KMS-11 (cell line): ENCODE data around the gene B4GALNT3.

Source experiments
- H2AFZ ChIP-seq: fragments of 200-600 bp; sonication (generic); 2 replicates; pipeline ENCODE4 v1.6.1; 2016; ENCODE audit warnings: antibody characterized with exemption, mixed run types, low read depth
- H3K27ac ChIP-seq: fragments of 200-600 bp; sonication (generic); 2 replicates; pipeline ENCODE4 v1.6.1; 2016; ENCODE audit warnings: mild to moderate bottlenecking, mixed run types
- H3K27me3 ChIP-seq: fragments of 200-600 bp; sonication (generic); 2 replicates; pipeline ENCODE4 v1.6.1; 2017; ENCODE audit warnings: mild to moderate bottlenecking, low read depth, mixed run types, moderate library complexity; ENCODE audit not compliant: insufficient read depth
- H3K36me3 ChIP-seq: fragments of 200-600 bp; sonication (generic); 2 replicates; pipeline ENCODE4 v1.6.1; 2017; ENCODE audit warnings: mild to moderate bottlenecking, mixed run types; ENCODE audit not compliant: insufficient read depth
- H3K4me1 ChIP-seq: fragments of 200-600 bp; sonication (generic); 2 replicates; pipeline ENCODE4 v1.6.1; 2016; ENCODE audit warnings: mild to moderate bottlenecking, low read depth, mixed run types; ENCODE audit not compliant: poor library complexity, severe bottlenecking
- H3K4me2 ChIP-seq: fragments of 200-600 bp; sonication (generic); 2 replicates; pipeline ENCODE4 v1.7.0; 2016; ENCODE audit warnings: mild to moderate bottlenecking, mixed run types
- H3K4me3 ChIP-seq: fragments of 200-600 bp; sonication (generic); IDR thresholded peaks from 2 replicates; pipeline ENCODE4 v1.6.1; 2017; ENCODE audit warnings: low read depth, low read length, mixed read lengths; ENCODE audit not compliant: insufficient read depth
- H3K79me2 ChIP-seq: fragments of 200-600 bp; sonication (generic); 2 replicates; pipeline ENCODE4 v1.6.1; 2016; ENCODE audit warnings: low read depth, mixed run types; ENCODE audit not compliant: insufficient read depth
- H3K9ac ChIP-seq: fragments of 200-600 bp; sonication (generic); 2 replicates; pipeline ENCODE4 v1.6.1; 2016; ENCODE audit warnings: mild to moderate bottlenecking, mixed run types
- H4K20me1 ChIP-seq: fragments of 200-600 bp; sonication (generic); 2 replicates; pipeline ENCODE4 v1.6.1; 2016; ENCODE audit warnings: mild to moderate bottlenecking, mixed run types; ENCODE audit not compliant: insufficient read depth
- CTCF ChIP-seq: fragments of 200-600 bp; sonication (generic); conservative IDR thresholded peaks from 2 replicates; pipeline ENCODE4 v1.6.1; 2017; ENCODE audit warnings: low read depth, mild to moderate bottlenecking, antibody characterized with exemption, low read length, moderate library complexity, mixed read lengths

The B4GALNT3 gene

DNA sequence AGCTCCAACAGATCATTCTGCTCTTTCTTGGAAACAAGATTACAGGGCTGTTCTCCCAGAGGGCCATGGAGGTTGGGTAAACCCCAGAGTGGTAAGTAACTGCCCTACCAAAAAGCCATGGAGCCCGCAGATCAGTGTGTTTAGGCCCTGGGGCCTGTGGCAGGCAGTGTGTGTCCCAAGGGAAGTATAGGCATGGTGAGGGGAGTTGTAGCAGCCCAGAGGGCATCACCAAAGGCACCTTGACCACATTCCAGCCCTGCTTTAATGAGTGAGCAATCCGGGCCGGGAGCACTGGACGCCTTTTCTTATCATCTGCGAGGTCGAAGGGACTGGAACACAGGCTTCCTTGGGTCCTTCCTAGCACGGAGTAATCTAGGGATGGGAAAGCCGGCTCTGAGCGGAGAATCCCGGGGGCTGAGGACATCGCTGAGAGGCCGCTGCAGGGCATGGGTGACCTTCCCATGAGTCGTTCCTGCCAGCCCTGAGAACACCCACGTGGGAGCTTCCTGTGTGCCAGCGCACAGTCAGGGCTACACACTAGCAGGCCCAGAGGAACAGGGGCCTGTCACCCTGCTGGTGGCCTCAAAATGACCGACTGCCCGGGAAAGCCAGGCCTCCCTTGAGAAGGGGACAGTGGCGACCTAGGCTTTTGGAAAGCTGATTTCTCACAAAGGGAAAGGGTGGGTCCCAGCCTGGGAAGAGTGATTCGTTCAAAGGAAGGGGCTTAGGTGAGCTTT is 112.2 kb downstream of the B4GALNT3 start:
- H3K27me3 ChIP-seq: no peaks in the 10 kb centered on the region
- H3K9ac ChIP-seq: no peak overlapping the region
- no peak overlapping the region for H3K27ac ChIP-seq
- TF ChIP-seq CTCF: no peak
- no peaks in the 10 kb centered on the region for H4K20me1 ChIP-seq
- no peak overlapping the region for H2AFZ ChIP-seq
- no peaks in the 10 kb centered on the region for H3K79me2 ChIP-seq
- H3K36me3 ChIP-seq: no peaks in the 10 kb centered on the region
- no peak overlapping the region for H3K4me2 ChIP-seq
- H3K4me1 ChIP-seq: peaks cover 13% of the 10 kb centered on the region
- H3K4me3 ChIP-seq: no peak overlapping the region

GRCh38 chr12:572532-572899 is 112.8 kb downstream of the B4GALNT3 start:
- Histone ChIP-seq H2AFZ (no peak overlapping the region), H3K36me3 (no peaks in the 10 kb centered on the region), H3K27me3 (no peaks in the 10 kb centered on the region), H4K20me1 (no peaks in the 10 kb centered on the region), H3K9ac (no peak overlapping the region), H3K27ac (no peak overlapping the region), H3K4me3 (no peak overlapping the region), H3K4me2 (no peak overlapping the region), H3K4me1 (peaks cover 13% of the 10 kb centered on the region), H3K79me2 (no peaks in the 10 kb centered on the region)
- TF ChIP-seq CTCF: no peak

- H3K9ac ChIP-seq: no peak overlapping the region
- TF ChIP-seq CTCF: no peak
- H3K4me1 ChIP-seq: peaks cover 13% of the 10 kb centered on the region
- H3K27me3 ChIP-seq: no peaks in the 10 kb centered on the region
- H3K4me3 ChIP-seq: no peak overlapping the region
- H3K79me2 ChIP-seq: no peaks in the 10 kb centered on the region
- no peaks in the 10 kb centered on the region for H4K20me1 ChIP-seq
- H3K27ac ChIP-seq: no peak overlapping the region
- H3K36me3 ChIP-seq: no peaks in the 10 kb centered on the region
- H2AFZ ChIP-seq: no peak overlapping the region
- no peak overlapping the region for H3K4me2 ChIP-seq
Observed at GRCh38 chr12:573232-573631, 113.5 kb downstream of the B4GALNT3 start.

- Histone ChIP-seq H3K4me2 (no peak overlapping the region), H3K4me1 (peaks cover 13% of the 10 kb centered on the region), H4K20me1 (no peaks in the 10 kb centered on the region), H2AFZ (peak overlapping the region; percentile 100; the same call in 1 of the 2 replicates), H3K27ac (no peak overlapping the region), H3K4me3 (no peak overlapping the region), H3K27me3 (no peaks in the 10 kb centered on the region), H3K36me3 (no peaks in the 10 kb centered on the region), H3K9ac (no peak overlapping the region), H3K79me2 (no peaks in the 10 kb centered on the region)
- no peak for TF ChIP-seq CTCF
Observed at GRCh38 chr12:574475-575128, 114.9 kb downstream of the B4GALNT3 start.
